NT2/D1 (cell line): ENCODE data around the gene MRPS9.

ENCODE experiments used
- SUZ12 ChIP-seq: IDR thresholded peaks from 2 replicates; pipeline ENCODE4 v1.6.1; 2011; ENCODE audit not compliant: insufficient read length, insufficient read depth; ENCODE audit errors: extremely low read depth
- YY1 ChIP-seq: IDR thresholded peaks from 2 replicates; pipeline ENCODE4 v1.6.1; 2011; ENCODE audit not compliant: insufficient read length, insufficient read depth
- ZNF274 ChIP-seq: IDR thresholded peaks from 2 replicates; pipeline ENCODE4 v1.6.1; 2011; ENCODE audit warnings: mild to moderate bottlenecking, low read depth, low read length

GRCh38 chr2:105112345-105112744 is 74.5 kb downstream of the MRPS9 start:
- TF ChIP-seq YY1 (no peak), ZNF274 (no peak), SUZ12 (no peak)
